GM12801 (cell line): ENCODE results near the gene TAF11L11.
"Not testable (repeated sequence)": the region's sequence is repeated elsewhere in the genome, so short reads cannot be mapped to it uniquely, and the experiment has no call there.

ENCODE experiments used
- TF ChIP-seq, protein P1 (sequence below): IDR thresholded peaks from one replicate; pipeline ENCODE4 v1.5.1; 2011; ENCODE audit warnings: control low read depth; ENCODE audit not compliant: insufficient read length; ENCODE audit errors: extremely low read depth

TAF11L11 gene

DNA sequence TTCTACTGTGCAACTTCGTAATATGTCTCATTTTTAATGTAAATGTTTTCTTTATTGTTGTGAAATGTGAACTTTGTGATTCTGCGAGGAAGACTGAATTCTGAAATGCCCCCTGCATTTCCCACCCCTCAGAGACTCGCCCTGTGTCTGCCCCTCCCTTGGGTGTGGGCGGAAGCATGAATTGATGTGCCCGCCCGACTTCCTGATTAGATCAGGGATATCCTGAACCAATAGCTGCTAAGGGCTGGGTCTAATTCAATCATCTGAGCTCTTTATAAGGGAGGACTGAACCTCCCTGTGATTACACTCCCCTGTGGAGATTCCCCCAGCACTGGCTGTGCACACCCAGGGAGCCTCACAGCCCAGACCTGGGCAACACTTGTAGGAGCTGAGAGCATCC is at the start of gene TAF11L11:
Gene TAF11L11 (plus strand): TSS at position 304 of the 400 bp plus-strand sequence.
- TF ChIP-seq, protein P1, sequence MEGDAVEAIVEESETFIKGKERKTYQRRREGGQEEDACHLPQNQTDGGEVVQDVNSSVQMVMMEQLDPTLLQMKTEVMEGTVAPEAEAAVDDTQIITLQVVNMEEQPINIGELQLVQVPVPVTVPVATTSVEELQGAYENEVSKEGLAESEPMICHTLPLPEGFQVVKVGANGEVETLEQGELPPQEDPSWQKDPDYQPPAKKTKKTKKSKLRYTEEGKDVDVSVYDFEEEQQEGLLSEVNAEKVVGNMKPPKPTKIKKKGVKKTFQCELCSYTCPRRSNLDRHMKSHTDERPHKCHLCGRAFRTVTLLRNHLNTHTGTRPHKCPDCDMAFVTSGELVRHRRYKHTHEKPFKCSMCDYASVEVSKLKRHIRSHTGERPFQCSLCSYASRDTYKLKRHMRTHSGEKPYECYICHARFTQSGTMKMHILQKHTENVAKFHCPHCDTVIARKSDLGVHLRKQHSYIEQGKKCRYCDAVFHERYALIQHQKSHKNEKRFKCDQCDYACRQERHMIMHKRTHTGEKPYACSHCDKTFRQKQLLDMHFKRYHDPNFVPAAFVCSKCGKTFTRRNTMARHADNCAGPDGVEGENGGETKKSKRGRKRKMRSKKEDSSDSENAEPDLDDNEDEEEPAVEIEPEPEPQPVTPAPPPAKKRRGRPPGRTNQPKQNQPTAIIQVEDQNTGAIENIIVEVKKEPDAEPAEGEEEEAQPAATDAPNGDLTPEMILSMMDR = not testable (repeated sequence)

DNA sequence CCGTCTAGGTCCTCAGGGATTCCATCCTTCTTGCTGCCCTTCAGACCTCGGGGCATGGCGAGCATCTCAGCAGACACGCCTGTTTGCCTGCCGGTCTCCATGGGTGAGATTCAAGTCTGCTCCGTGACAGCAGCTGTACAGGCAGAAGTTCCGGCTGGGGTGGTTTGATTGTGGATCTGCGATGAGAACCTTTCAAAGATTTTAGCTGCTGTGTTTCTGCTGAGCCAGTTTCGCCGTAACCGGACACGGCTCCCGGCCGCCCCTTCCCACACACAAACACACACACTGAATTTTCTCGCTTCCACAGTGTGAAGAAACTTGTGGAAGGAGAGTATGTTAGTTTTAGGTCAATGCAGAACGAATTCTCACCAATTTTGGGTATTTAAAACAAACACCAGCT is 18.3 kb upstream of the TAF11L11 start, which contains the start of gene TAF11L7:
Gene TAF11L7 (minus strand): TSS at position 101 of the 400 bp plus-strand sequence.
- TF ChIP-seq, protein P1 = not testable (repeated sequence)

DNA sequence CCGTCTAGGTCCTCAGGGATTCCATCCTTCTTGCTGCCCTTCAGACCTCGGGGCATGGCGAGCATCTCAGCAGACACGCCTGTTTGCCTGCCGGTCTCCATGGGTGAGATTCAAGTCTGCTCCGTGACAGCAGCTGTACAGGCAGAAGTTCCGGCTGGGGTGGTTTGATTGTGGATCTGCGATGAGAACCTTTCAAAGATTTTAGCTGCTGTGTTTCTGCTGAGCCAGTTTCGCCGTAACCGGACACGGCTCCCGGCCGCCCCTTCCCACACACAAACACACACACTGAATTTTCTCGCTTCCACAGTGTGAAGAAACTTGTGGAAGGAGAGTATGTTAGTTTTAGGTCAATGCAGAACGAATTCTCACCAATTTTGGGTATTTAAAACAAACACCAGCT is 13.1 kb upstream of the TAF11L11 start, which contains the start of gene TAF11L8:
Gene TAF11L8 (minus strand): TSS at position 101 of the 400 bp plus-strand sequence.
- TF ChIP-seq, protein P1 = not testable (repeated sequence)

DNA sequence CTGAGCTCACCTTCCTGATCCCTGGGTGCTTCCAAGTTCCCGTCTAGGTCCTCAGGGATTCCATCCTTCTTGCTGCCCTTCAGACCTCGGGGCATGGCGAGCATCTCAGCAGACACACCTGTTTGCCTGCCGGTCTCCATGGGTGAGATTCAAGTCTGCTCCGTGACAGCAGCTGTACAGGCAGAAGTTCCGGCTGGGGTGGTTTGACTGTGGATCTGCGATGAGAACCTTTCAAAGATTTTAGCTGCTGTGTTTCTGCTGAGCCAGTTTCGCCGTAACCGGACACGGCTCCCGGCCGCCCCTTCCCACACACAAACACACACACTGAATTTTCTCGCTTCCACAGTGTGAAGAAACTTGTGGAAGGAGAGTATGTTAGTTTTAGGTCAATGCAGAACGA is 9.7 kb upstream of the TAF11L11 start, which contains the start of gene TAF11L9:
Gene TAF11L9 (minus strand): TSS at position 140 of the 400 bp plus-strand sequence.
- TF ChIP-seq, protein P1 = not testable (repeated sequence)

DNA sequence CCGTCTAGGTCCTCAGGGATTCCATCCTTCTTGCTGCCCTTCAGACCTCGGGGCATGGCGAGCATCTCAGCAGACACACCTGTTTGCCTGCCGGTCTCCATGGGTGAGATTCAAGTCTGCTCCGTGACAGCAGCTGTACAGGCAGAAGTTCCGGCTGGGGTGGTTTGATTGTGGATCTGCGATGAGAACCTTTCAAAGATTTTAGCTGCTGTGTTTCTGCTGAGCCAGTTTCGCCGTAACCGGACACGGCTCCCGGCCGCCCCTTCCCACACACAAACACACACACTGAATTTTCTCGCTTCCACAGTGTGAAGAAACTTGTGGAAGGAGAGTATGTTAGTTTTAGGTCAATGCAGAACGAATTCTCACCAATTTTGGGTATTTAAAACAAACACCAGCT is 6.3 kb upstream of the TAF11L11 start, which contains the start of gene TAF11L10:
Gene TAF11L10 (minus strand): TSS at position 101 of the 400 bp plus-strand sequence.
- TF ChIP-seq, protein P1 = not testable (repeated sequence)

DNA sequence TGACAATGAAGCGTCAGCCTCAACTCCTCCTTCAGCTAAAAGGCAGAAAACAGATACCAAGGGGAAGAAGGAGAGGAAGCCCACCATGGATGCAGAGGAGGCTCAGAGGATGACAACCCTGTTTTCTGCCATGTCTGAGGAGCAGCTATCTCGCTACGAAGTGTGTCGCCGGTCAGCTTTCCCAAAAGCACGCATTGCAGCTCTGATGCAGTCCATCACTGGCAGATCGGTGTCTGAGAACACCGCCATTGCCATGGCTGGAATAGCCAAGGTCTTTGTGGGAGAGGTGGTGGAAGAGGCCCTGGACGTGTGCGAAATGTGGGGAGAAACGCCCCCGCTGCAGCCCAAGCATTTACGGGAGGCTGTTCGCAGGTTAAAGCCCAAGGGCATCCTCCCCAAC is 968 bp downstream of the TAF11L11 start:
- TF ChIP-seq, protein P1 = no peak

DNA sequence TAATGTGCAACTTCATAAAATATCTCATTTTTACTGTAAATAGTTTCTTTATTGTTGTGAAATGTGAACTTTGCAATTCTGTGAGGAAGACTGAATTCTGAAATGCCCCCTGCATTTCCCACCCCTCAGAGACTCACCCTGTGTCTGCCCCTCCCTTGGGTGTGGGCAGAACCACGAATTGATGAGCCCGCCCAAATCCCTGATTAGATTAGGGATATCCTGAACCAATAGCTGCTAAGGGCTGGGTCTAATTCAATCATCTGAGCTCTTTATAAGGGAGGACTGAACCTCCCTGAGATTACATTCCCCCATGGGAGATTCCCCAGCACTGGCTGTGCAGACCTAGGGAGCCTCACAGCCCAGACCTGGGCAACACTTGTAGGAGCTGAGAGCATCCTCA is 6.1 kb downstream of the TAF11L11 start, which contains the start of gene TAF11L12:
Gene TAF11L12 (plus strand): TSS at position 301 of the 400 bp plus-strand sequence.
- TF ChIP-seq, protein P1 = not testable (repeated sequence)
